Measurements from ENCODE around the gene RELB.

- TF ChIP-seq CTCF (IDR thresholded peaks at IDR 0.05; ENCODE audit: borderline replicate concordance, extremely low read depth, low read length, poor library complexity, severe bottlenecking) (no peak), EZH2 (IDR thresholded peaks at IDR 0.05; ENCODE audit: borderline replicate concordance, low read depth, low read length, severe bottlenecking) (no peak)
Measured at GRCh38 chr19:45078390-45079062, 77.3 kb downstream of the RELB start.
